Stimulated activated CD4-positive, alpha-beta T cell treated with anti-CD3 and anti-CD28 coated beads, TNF-alpha, amount 100 ng/mL, for 24 hours (primary cell): ENCODE measurements around the gene CHCHD3.

Experiments
- DNase-seq, 3 experiments: peaks; one replicate each; pipeline ENCODE4 v3.0.0-alpha.2; 2020; ENCODE audit warnings: low read depth in 3 of 3

Gene CHCHD3

DNA sequence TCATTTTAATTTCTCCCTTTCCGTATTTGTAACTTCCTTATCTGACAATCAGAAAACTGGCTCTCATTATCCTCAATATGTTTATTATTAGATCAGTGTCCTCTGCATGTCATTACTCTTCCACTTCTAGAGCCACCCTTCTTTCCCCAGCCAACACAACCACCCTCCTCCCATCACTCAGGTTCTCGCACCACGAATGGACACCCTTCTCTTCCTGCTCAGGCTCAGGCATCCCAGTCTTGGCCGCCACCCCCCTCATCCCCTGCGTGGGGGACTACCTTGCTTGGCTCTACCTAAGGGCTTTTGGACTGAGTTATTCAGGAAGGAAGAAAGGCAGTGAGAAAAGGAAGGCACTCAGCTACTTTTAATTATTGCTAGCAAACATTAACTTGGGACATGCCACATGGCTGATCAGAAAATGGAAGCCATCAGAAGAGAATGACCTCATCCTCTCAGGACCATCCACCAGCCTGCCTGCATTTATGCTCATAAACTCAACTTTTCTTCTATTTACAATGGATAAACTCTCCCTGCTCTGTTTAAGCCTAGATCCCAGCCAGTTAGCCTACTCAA is 305.8 kb downstream of the CHCHD3 start:
- no peak for DNase-seq

DNA sequence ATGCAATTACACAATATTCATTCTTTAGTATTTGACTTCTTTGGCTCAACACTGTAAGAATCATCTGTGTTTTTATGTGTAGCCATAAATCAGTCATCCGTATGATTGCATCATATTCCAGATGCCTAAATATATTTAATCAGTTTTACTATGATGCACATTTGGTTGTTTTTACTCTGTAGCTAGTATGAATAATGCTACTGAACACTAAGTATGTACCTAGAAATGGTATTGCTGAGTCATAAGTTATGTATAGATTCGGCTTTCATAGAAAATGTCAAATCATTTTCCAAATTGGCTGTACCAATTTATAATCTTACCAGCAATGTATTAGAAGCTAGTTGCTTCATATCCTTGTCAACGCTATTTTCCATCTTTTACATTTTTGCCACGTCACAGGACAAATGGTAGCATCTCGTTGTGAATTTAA is 308.3 kb downstream of the CHCHD3 start:
- no peak for DNase-seq

DNA sequence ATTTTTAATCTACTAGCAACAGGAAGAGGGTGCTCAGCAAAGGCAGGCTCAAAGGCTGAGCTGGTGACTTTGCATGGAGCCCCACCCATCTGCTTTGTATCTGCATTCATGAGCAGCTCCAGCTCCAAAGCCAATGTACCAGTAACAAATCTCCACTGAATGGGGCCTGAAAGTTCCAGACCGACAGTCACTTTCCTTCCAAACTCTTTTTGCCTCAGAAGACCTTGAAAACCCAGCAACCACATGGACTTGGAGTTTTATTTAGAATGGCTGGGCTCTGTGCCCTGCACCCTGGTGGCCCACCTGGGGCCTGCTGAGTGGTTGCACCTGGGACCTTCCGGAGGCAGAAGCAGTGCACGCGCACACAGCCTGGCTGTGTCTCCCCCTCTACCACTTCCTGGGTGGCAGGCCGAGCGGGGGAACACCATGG is 310.6 kb downstream of the CHCHD3 start:
- DNase-seq: peak in 1 of 3 experiments; percentile 14

DNA sequence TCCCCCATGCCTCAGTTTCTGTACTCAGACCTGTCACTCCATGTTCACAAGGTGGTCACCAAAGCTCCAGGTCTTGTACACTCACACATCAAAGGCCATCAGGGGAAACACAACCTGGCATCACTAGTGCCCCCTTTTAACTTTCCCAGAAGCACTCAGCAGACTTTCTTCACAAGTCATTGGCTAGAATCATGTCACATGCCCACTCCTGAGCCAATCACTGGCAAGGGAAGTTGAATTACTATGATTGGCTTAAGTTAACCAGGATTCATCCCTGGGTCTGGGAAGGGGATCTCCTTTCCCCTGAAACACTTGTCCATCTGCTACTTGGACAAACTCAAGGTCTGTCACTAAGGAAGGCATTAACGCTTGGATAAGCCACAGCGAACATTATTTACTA is 311.8 kb downstream of the CHCHD3 start:
- DNase-seq: no peak

DNA sequence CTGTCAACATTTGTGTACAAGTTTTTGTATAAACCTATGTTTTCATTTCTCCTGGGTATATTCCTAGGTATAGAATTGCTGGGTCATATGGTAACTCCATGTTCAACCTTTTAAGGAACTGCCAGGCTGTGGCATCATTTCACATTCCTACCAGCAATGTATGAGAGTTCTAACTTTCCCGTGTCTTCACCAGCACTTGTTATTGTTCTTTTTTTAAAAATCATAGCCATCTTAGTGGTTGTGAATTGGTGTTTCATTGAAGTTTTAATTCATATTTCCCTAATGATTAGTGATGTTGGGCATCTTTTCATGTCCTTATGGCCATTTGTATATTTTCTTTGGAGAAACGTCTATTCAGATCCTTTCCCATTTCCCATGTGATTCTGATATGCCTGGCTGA is 312.6 kb downstream of the CHCHD3 start:
- no peak for DNase-seq

DNA sequence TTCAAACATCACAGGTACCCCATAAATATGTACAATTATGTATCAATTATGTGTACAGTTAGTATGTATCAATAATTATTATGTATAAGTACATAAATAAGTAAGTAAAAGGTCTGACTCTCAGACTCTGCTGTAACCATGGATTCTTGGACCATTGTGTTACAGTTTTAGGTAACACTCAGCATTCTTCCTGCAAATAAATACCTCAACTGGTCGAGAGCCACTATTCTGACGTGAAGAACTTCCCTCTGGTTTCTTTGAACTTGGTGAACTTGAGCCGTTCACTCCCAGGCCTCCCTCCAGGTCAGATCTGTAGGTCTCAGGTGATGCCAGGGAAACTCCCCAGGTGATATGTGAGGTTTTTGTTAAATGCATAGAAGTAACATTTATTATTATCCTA is 313.8 kb downstream of the CHCHD3 start:
- DNase-seq: no peak

DNA sequence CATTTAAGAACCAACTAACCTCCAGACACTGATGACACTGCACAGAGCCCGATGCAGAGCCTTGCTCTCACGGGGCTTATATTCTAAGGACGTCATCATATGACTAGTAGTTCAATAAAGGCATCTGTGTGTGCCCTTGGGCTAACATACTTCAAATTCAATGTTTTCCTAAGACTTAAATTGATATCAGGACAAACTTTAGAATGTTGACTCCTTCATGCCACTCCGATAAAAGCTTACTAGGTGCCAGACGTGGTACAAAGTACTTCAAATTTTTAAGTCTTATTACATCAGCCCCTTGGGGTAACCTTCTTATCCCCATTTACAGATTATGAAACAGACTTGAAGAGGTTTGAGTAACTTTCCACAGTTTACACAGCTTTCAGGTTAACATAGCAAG is 314.5 kb downstream of the CHCHD3 start:
- DNase-seq: no peak

DNA sequence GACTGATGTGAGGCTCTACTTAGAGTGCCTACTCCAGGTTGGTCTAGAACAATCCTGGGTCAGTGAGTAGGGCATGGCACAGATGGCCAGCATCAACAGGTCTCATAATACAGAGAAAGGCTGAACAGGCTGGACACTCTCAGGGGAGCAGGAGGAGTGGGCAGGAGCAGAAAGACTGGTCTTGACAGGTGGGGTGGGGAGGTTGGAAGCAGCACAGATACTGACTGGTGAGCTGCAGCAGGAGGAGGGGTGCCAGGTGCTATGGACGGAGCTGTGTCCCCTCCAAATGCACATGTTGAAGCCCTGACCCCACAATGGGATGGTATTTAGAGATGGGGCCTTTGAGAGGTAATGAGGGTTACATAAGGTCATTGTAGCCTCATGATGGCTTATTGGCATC is 315.2 kb downstream of the CHCHD3 start:
- no peak for DNase-seq

DNA sequence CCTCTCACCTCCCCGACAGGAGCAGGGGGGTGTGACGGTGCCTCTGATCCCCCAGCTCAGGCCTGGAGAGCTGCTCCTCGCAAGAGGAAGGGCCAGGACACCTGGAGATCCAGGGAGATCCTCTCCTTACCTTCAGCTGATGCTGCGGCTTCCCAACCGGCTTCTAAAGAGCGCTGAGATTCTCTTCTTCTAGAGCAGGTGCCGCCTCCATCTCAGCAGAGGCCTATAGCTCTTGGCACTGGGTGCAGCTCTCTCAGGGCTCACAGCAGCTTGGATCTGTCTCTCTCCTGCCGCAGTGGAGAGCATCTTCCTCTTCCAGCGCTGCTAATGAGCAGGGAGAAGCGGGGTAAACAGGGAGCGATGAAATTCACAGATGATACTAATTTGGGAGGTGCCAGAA is 316.0 kb downstream of the CHCHD3 start:
- DNase-seq: no peak

DNA sequence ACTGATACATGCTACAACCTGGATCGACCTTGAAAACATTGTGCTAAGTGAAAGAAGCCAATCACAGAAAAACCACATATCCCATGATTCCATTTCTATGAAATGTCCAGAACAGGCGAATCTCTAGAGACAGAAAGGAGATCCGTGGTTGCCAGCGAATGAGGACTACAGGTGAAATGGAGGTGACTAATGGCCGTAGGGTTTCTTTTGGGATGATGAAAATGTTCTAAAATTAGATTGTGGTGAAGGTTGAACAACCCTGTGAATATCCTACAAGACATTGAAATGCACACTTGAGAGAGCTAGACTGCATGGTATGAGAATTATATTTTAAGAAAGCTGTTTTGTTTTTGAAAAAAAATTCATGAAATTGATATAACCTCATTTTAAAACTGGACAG is 317.1 kb downstream of the CHCHD3 start:
- DNase-seq: no peak

DNA sequence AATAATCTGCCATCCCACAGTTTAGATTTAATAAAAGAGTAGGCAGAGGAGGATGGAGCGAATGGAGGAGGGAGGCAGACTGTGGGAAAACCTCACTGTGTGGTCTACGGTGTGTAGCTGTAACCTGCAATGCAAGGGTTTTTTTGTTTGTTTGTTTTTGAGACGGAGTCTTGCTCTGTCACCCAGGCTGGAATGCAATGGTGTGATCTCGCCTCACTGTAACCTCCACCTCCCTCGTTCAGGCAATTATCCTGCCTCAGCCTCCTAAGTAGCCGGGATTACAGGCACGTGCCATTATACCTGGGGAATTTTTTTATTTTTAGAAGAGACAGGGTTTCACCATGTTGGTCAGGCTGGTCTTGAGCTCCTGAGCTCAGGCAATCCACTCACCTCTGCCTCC is 321.0 kb downstream of the CHCHD3 start:
- DNase-seq: no peak

DNA sequence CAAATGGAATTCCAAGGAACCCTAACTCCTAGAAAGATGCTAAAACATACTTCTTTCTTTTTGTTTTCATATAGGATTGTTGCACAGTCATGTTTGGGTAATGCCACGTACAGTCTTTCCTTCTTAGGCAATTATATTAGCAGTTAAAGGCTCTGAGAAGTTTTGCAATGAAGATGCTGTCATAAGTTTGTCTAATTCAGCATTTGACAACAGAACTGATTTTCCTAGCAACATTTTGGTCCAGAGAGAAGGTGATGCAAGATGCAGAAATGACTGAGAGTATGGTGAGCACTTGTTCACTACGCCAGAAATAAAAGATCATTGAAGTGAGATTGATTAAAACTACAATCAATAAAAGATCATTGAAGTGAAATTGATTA is 321.7 kb downstream of the CHCHD3 start:
- no peak for DNase-seq

DNA sequence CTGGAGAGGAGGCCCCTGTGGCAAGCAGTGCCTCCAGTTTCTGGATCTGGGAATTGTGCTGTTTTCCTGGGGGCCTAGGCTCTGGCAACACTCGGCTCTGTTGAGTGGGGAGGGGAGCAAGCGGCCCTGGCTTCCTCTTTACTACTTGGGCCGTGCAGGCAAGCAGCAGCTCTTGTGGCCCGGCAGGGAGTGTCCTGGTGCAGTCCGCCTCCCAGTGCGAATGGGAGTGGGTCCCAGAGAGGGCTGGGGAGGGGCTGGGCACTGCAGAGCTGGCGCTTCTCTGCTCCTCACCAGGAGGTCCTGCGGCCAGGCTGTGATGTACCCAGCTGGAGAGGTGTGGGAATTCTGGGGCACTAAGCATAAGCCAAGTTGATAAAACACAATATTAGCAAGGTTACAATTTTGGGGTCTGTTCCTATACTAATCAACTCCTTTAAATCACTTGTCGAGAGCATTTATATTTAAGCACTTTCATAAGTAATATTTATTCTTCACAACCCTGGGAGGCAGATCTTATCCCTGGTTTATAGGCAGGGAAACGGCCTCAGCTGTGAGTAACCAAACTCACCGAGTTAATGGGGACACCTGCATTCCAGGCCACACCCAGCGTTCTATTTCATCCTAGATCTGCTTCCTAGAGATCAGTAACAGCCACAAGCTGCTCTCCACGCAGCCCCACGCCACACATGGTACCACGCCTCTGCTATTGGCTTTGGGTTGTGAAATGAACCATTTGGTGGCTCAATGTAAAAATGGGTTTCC is 322.2 kb downstream of the CHCHD3 start:
- no peak for DNase-seq

DNA sequence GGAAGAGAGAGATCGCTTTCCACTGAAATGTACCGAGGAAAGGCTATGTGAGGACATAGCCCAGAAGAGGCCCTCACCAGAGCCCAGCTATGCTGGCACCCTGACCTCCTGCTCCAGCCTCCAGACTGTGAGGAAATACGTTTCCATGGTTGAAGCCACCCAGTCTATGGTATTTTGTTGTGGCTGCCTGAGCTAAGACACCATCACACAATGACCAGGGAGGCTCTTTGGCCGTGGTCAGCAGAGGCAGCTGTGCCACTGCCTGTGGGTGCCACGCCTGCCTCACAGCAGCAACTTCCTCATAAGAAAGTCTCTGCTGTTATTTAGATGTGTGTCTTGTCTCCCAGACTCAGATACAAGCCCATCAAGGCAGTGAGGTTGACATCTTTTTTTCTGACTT is 322.9 kb downstream of the CHCHD3 start:
- no peak for DNase-seq

DNA sequence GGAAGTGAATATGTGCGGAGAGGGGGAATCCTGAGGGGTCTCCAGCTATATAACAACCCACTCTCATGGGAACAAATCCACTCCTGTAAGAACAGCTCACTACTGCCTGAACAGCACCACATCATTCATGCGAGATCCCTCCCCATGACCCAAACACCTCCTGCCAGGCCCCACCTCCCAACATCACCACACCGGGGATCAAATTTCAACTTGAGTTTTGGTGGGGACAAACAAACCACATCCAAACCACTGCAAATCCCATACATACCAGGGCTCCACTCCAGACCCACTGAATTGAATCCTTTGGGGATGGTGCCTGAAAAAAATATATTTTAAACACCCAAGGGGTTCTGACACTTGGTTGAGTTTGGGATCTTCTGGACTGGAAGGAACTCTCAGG is 324.1 kb downstream of the CHCHD3 start:
- DNase-seq: no peak

DNA sequence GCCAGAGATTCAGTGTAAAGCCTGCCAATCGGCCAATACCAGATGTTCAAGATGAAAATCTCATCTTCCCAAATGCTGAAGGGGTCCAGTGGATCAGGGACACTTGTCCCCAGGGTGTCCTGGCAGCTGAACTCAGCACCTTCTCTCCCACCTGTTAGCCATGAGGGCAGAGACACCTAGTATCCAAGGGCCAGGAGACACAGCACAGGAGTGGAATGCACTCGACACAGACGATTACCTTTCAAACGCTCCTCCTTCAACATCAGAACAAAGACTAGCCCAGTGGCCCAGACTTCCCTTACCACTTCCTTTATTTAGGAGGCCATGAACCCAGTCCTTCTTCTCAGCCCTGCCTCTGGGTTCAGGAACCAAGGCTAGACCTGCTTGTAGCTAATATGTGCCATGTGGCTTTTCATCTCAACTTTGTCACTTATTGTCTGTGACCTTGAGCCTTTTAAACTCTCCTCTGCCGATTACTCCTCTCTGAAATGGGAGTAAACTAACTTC is 325.4 kb downstream of the CHCHD3 start:
- no peak for DNase-seq

DNA sequence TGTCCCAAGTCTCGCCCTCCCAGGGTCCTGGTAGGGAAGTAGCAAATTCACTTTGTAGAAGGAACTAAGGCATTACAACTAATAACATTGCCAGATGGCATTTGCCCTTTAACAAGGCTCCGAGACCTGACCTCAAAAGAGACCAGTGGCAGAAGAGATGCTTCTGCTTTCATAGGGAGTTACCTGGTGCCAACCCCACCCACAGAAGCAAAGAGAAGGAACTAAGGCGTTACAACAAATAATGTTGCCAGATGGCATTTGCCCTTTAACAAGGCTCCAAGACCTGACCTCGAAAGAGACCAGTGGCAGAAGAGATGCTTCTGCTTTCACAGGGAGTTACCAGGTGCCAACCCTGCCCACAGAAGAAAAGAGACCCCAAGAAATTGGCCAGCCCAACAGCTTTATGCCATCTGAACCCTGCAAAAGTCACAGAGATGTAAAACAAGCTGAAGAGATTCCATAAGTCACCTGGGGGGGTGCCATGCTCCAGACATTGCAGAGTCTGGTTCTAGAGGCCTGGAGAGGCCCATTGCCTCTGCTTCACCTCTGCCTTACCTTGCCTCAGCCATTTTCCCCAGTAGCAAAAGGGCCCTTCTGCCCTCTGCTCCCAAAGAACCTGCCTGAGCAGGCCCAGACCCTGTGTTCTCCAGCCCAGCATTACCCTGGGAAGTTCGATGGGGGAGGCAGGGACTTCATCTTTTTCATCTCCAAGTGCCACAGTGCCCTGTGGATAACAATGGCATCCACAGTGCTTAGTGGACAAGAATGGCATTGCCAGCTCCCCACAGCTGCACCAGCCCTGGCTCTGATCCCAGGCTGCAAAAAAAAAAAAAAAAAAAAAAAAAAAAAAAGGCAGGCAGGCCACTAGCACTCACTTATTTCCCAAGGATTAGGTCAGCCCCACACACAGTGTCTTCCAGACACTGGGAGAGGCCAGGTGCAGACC is 326.1 kb downstream of the CHCHD3 start:
- no peak for DNase-seq

DNA sequence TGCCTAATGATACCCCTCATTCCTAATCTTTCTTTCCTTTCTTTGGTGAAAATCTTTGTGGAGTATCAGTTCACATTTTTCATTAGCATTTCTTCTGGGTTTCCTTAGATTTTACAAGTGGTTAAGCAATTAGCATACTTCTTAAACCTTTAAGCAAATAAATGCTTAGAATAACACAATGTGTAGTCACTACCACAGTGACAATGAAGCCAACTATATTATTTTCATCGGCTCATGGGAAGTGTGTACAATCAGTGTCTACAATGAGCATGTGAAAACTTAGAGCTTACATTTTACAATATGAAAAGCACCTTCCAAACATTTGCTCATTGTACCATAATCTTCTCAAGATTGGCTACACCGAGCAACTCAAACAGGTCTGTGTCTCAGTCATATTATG is 329.5 kb downstream of the CHCHD3 start:
- DNase-seq: no peak

DNA sequence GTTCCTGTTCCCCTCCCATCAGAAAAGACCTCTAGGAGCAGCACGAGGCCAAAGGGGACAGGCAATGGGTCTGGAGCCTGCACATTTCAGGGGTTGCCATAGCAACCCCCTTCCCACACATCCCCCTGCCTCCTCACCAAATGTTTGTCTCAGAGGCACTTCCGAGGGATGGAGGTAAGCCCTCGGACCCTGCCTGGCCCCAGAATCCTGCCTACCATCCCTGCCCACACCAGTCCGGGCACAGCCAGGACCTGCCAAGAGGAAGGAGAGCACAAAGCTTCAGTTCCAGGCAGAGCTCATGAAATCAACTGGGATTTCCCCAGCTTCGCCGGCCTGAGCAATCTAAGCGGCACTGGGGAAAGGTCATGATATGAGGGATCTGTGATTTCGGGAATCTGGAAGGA is 330.6 kb downstream of the CHCHD3 start:
- DNase-seq: no peak

DNA sequence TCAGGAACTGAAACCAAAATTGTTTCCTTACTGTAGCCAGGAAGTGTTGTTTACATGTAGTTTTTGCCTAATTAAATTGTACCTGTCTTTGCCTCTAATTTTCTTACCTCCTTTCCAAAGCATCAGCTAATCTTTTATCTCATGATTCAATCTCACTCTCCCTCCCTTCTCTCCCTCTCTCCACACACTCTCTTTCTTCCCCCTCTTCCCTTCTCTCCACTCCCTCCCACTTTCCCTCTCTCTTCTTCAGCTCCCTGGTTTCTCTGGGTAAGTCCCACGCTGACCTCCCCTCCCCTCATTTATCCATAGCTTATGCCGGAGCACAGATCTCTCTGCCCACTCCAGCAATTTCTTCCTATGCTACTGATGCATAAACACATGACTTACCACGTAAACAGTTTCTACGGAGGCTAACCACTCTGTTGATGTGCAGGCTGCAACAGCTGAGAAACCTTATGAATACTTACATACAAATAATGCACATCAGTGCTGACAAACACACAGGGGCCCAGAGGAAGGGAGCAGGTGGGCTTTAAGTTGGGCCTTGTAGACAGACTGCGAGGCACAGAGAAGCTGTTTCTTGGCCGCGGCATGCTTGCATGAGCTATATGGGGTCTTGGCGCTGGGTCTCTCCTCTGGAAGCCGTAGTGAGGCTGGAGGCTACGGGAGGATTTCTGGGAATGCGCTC is 331.2 kb downstream of the CHCHD3 start:
- DNase-seq: no peak

DNA sequence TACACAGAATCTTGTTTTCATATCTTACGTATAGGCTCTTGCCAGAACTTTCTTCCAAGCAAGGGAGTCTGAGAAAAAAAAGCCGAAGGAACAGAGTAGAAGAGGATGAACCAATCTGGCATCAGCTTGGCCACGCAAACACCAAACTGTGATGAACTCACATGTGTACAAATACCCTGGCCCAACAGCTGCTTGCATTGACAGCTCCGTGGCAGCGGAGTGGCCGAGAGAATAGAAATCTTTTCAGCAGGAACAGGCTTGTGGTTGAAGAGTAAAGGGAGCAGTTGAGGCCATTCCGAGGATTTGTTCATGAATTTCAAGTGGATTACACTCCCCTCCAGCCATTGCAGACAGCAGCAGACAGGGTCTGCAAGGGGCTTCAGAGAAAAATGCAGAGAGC is 331.8 kb downstream of the CHCHD3 start:
- DNase-seq: no peak

DNA sequence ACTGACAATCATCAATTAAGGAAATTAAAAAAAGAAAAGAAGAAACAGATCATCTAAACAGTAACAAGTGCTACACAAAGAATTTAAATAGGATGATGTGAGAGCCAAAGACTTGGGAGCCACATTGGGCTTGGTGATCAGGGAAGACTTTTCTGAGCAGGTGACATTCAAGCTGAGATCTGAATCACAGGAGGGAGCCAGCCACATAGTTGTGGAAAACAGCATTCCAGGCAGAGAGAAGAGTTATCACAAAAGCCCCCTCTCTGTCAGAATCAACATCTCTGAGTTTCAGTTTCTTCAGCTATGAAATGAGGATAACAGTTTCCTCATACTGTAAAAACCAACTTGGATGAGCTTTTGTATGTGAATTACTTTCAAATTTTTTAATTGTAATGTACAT is 336.4 kb downstream of the CHCHD3 start:
- DNase-seq: no peak
